ENCODE measurements around the gene BOLA2B.
"Not testable (repeated sequence)": the region's sequence is repeated elsewhere in the genome, so short reads cannot be mapped to it uniquely, and the experiment has no call there.

Gene BOLA2B

DNA sequence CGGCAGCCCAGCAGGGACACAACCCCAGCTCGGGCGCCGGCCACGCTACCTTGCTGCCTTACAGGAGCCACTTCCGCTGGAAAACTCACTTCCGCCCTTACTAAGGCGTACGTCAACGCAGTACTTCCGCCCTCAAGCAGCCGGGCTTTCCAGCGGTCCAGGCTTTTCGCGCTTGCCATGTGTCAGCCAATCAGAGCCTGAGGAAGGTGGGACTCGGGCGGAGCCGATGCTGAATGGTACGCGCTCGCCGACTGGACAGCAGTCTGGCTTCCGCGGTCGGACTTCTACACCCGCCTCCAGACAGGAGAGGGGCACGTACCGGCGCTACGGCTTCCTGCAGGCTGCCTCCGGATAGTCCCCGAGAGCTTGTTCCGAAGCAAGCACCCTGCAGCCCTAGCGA is at the start of gene BOLA2B, which contains the start of gene SLX1A:
Gene BOLA2B (minus strand): TSS at position 52 of the 400 bp plus-strand sequence. CDS start 71 bp downstream, outside the sequence.
Gene SLX1A (plus strand): TSS at position 261 of the 400 bp plus-strand sequence. CDS start 210 bp downstream, outside the sequence.
- H3K27ac Mint-ChIP-seq: not testable (repeated sequence)

DNA sequence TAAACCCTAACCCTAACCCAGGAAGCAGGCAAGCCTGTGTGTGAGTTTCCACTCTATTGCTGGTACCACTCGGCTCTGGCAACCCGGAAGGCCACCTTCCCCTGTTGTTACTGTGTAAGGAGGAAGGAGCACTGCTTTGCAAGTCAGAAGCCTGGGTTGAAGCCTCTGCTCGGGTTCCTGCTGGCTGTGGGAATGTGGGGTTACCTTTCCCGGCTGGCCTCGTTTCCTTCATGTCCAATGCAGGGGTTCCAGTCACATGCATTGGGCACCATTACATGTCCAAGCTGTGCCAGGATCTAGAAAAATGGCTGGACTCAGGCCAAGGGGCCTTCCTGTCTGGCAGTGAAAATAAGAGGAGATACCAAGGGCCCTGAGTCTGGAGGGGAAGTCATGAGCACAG is 23.6 kb upstream of the BOLA2B start:
- H3K9me3 Mint-ChIP-seq; H3K4me3 Mint-ChIP-seq; H3K4me1 Mint-ChIP-seq; H3K27ac Mint-ChIP-seq; DNase-seq; H3K27me3 Mint-ChIP-seq (ENCODE audit: low read depth, poor library complexity); H3K36me3 Mint-ChIP-seq (ENCODE audit: low read depth): not testable (repeated sequence)

More for the DNA sequence above, at the start of gene BOLA2B, which contains the start of gene SLX1A:
- not testable (repeated sequence) for H3K36me3 Mint-ChIP-seq (ENCODE audit: low read depth); H3K9me3 Mint-ChIP-seq; H3K4me1 Mint-ChIP-seq; H3K27me3 Mint-ChIP-seq (ENCODE audit: low read depth, poor library complexity); H3K4me3 Mint-ChIP-seq; DNase-seq

DNA sequence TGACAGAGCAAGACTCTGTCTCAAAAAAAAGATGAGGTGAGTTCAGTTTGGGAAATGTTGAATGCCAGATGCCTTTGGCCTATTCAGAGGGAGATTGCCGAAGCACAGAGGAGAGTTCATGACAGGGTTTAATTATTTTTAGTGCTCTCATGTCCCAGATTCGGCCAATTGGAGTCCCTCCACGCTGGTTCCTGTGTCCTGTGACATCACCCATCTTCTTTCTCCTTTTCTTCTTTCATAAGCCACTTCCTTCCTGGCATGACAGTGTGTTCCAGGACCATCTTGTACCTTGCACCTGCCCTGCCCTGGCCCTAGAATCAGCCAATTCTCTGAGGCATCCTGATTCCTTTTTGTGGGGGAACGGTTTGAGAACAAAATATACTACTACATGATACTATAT is 17.9 kb upstream of the BOLA2B start:
- H3K4me1 Mint-ChIP-seq; H3K36me3 Mint-ChIP-seq (ENCODE audit: low read depth); H3K9me3 Mint-ChIP-seq; DNase-seq; H3K27me3 Mint-ChIP-seq (ENCODE audit: low read depth, poor library complexity); H3K4me3 Mint-ChIP-seq; H3K27ac Mint-ChIP-seq: not testable (repeated sequence)

DNA sequence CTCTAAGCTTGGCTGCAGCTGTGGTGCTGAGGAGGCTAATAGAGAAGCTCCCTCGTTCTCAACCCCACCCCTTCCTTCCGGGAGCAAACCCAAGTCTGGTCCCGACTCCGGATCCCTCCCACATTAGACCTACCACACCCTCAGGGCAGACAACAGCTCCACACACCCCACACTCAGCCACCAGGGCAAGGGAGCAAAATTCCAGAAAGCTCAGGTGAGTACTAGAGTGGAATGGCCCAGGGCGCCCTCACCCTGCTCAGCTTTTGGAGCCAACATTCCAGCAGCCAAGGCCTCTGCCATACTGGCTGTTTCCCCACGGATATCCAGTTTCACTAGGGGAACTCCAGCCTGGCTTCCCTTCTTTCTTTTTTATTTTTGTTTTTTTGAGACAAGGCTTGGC is 15.6 kb upstream of the BOLA2B start:
- H3K4me3 Mint-ChIP-seq; H3K4me1 Mint-ChIP-seq; DNase-seq; H3K9me3 Mint-ChIP-seq; H3K36me3 Mint-ChIP-seq (ENCODE audit: low read depth); H3K27ac Mint-ChIP-seq; H3K27me3 Mint-ChIP-seq (ENCODE audit: low read depth, poor library complexity): not testable (repeated sequence)

DNA sequence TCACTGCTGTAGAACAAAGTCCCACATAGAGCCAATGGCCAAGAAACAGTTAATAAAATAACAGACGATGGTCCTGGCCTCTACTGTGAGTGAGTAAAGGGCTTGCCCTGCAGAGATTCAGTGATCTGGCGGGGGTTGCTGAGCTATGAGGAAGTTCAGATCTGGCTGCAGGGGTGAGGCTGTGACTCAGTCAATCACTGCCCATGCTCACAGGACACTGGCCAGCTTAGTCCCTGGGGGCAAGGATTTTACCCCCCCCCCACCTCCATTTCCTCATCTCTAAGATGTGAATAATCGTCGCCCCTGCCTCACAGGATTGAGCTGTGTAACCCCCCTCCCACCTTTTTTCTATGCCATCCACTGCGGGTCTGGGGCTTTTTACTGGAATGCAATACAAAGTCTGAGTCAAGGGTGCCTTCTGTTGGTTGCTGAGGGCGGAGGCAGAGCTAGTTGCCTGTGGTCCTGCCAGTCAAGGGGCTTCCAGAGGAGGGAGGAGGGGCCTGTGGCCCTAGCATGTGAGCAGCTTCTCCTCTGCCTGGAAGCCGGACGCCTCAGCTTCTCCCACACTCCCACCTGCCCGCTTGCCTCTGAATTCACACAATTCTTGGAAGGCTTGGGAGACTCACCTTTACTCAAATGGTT is 13.7 kb upstream of the BOLA2B start:
- not testable (repeated sequence) for H3K9me3 Mint-ChIP-seq; H3K27ac Mint-ChIP-seq; H3K4me3 Mint-ChIP-seq; H3K27me3 Mint-ChIP-seq (ENCODE audit: low read depth, poor library complexity); H3K4me1 Mint-ChIP-seq; H3K36me3 Mint-ChIP-seq (ENCODE audit: low read depth)
- peak; percentile 3 for DNase-seq

DNA sequence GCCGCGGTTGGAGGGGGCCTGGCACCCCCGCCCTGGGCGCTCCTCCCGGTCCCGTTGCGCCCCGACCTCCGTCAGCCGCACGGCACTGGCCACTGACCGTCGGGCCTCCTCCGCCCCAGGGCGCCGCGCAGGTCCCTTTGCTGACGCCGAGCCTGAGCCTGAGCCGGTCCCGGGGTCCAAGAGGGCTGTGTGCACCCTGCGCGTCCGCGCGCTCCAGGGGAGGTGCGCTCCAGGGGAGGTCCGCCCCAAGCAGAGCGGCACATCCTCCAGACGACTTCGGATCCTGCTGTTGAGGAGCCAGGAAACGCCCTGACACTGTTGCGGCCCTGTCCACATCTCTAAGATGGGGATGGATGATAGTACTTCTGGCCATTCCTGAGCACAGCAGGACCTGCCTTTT is 12.8 kb upstream of the BOLA2B start:
- not testable (repeated sequence) for H3K4me1 Mint-ChIP-seq; H3K4me3 Mint-ChIP-seq; H3K27ac Mint-ChIP-seq; H3K27me3 Mint-ChIP-seq (ENCODE audit: low read depth, poor library complexity); H3K36me3 Mint-ChIP-seq (ENCODE audit: low read depth); H3K9me3 Mint-ChIP-seq; DNase-seq

DNA sequence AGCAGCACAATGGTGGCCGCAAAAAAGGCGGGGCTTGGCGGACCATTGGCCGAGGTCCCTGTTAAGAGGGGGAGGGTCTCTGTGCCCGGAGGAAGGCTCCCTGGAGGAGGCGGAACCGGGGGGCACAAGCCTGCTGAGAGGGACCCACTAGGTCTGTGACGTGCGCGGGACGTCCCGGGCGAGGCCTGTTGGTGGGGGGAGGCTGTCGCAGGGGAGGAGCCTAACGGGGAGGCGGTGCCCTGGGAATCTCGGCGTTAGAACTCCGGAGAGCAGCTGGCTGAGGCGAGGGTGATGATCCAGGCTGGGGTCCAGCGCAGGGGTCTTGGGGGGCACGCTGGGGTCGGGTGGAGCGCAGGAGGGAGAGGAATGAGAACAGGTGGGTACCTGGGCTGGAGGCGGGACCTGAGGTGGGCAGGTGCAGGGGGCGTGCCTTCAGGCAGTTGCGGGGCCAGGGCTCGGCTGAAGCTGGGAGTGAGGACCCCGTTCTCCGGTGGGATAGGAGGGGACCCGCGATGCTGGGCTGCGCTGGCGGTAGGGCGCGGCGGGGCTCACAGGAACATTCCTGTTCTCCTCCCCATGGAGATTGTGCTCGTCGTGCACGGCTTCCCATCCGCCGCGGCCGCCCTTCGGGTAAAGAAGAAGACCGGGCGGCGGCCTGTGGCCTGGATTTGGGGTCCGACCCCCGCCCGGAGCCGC is 12.2 kb upstream of the BOLA2B start:
- not testable (repeated sequence) for H3K4me3 Mint-ChIP-seq; H3K4me1 Mint-ChIP-seq; H3K36me3 Mint-ChIP-seq (ENCODE audit: low read depth); H3K27ac Mint-ChIP-seq; H3K9me3 Mint-ChIP-seq; H3K27me3 Mint-ChIP-seq (ENCODE audit: low read depth, poor library complexity)
- DNase-seq: peak; percentile 26

DNA sequence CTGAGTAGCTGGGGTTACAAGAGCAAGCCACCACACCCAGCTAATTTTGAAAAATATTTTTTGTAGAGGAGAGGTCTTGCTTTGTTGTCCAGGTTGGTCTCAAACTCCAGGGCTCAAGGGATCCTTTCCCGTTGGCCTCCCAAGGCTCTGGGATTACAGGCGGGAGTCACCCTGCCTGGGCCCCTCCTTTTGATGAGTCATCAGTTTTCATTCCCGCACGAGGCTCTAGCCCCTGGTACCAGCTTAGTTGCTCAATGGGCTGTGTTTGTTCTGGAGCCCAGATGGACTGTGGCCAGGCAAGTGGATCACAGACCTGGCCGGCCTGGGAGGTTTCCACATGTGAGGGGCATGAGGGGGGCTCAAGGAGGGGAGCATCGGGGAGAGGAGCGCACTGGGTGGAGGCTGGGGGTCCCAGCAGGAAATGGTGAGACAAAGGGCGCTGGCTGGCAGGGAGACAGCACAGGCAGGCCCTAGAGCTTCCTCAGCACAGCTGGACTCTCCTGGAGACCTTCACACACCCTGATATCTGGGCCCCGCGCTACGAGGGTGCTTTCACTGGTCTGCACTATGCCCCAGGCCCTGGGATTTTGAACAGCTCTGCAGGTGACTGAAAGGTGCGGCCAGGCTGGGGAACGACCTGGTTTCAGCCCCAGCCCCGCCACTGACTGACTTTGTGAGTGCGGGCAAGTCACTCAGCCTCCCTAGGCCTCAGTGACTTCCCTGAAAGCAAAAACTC is 6.3 kb upstream of the BOLA2B start:
- H3K4me3 Mint-ChIP-seq; H3K27me3 Mint-ChIP-seq (ENCODE audit: low read depth, poor library complexity); H3K27ac Mint-ChIP-seq; DNase-seq; H3K36me3 Mint-ChIP-seq (ENCODE audit: low read depth); H3K4me1 Mint-ChIP-seq; H3K9me3 Mint-ChIP-seq: not testable (repeated sequence)

DNA sequence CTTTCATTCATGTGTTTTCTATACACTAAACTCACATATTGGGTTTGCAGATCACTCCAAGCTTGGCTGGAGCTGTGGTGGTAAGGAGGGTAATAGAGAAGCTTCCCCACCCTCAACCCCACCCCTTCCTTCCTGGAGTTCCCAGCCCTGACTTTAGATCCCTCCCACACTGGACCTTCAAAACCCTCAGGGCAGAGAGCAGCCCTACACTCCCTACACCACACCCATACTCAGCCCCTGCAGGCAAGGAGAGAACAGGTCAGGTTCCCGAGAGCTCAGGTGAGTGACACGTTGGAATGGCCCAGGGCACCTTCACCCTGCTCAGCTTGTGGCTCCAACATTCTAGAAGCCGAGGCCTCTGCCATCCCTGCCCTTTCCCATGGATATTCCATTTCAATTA is 5.6 kb upstream of the BOLA2B start, which contains the start of gene SULT1A3:
Gene SULT1A3 (plus strand): TSS at position 207 of the 400 bp plus-strand sequence. CDS start 1,474 bp downstream, outside the sequence.
- H3K36me3 Mint-ChIP-seq (ENCODE audit: low read depth); DNase-seq; H3K9me3 Mint-ChIP-seq; H3K4me3 Mint-ChIP-seq; H3K4me1 Mint-ChIP-seq; H3K27ac Mint-ChIP-seq; H3K27me3 Mint-ChIP-seq (ENCODE audit: low read depth, poor library complexity): not testable (repeated sequence)

DNA sequence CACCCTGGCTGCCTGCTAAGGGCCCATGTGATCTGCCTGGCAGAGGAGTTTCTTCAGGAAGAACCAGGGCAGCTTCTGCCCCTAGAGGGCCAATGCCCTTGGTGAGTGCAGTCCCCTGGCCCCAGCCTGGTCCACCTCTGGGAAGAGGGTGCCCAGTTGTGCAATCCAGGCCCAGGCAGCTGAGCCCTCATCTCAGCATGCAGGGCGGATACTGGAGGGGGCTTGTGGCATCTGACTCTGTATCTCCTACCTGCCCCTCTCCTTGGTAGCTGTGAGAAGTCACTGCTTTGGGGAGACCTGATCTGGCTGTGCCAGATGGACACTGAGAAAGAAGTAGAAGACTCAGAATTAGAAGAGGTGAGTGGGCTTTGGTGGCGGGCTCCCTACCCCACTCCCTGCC is 3.5 kb upstream of the BOLA2B start:
- H3K36me3 Mint-ChIP-seq (ENCODE audit: low read depth); H3K9me3 Mint-ChIP-seq; DNase-seq; H3K27ac Mint-ChIP-seq; H3K4me3 Mint-ChIP-seq; H3K27me3 Mint-ChIP-seq (ENCODE audit: low read depth, poor library complexity); H3K4me1 Mint-ChIP-seq: not testable (repeated sequence)

DNA sequence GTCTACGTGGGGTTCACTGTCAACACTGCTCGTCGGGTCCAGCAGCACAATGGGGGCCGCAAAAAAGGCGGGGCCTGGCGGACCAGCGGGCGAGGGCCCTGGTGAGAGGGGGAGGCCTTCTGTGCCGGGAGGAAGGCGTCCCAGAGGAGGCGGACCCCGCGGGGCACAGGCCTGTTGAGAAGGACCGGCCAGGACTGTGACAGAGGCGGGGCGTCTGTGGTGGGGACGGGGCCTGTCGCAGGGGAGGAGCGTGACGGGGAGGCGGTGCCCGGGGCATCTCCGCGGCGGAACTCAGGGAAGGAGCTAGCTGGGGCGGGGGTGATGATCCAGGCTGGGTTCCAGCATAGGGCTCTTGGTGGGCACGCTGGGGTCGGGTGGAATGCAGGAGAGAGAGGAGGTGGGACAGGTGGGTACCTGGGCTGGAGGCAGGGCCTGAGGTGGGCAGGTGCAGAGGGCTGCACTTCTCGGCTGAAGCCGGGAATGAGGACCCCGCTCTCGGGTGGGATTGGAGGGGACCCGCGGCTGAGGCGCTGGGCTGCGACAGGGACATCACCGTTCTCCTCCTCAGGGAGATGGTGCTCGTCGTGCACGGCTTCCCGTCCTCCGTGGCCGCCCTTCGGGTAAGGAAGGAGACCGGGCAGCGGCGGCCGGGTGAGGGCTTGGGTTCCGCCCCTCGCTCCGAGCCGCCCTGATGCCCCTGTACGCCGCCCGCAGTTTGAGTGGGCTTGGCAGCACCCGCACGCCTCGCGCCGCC is 883 bp upstream of the BOLA2B start:
- H3K27me3 Mint-ChIP-seq (ENCODE audit: low read depth, poor library complexity); H3K36me3 Mint-ChIP-seq (ENCODE audit: low read depth); H3K27ac Mint-ChIP-seq; H3K4me3 Mint-ChIP-seq; H3K9me3 Mint-ChIP-seq; H3K4me1 Mint-ChIP-seq: not testable (repeated sequence)
- peak; percentile 20 for DNase-seq

DNA sequence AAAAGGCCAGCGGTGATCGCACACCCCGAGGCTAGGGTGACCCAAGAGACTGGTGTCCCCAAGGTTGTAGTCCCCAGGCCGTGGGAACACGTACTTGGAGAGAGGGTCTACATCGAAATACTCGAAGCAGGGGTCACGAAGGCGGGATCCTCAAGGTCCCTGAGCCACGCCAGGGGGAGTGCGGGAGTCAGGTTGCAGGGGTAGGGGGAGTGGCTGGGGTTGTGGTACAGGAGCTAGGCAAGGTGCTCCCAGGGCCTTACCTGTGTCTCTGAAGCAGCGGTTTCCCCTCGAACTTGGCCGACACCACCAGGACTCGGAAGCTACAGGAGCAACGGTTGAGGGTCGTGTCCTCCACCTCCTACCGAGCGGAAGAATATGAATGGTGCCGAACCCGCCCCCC is 368 bp downstream of the BOLA2B start:
- not testable (repeated sequence) for H3K27ac Mint-ChIP-seq; H3K36me3 Mint-ChIP-seq (ENCODE audit: low read depth); H3K4me1 Mint-ChIP-seq; H3K27me3 Mint-ChIP-seq (ENCODE audit: low read depth, poor library complexity); H3K9me3 Mint-ChIP-seq; H3K4me3 Mint-ChIP-seq; DNase-seq

DNA sequence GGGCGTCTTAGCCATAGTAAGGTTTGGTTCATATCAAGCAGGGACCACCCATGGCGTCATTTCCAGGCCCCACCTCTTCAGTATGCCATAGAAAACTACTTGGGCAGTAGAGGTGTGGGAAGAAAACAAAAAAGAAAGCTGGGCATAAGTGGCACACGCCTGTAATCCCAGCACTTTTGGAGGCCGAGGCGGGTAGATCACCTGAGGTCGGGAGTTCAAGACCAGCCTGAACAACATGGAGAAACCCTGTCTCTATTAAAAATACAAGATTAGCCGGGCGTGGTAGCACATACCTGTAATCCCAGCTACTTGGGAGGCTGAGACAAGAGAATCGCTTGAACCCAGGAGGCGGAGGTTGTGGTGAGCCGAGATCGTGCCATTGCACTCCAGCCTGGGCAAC is 2.3 kb downstream of the BOLA2B start:
- not testable (repeated sequence) for H3K4me3 Mint-ChIP-seq; H3K9me3 Mint-ChIP-seq; H3K27me3 Mint-ChIP-seq (ENCODE audit: low read depth, poor library complexity); H3K4me1 Mint-ChIP-seq; H3K36me3 Mint-ChIP-seq (ENCODE audit: low read depth); H3K27ac Mint-ChIP-seq; DNase-seq

Measured in nephron progenitor cell (in vitro differentiated cells).